ENCODE data around the gene SUCO. TPM values are rescaled to one million over a fixed set of nuclear protein-coding genes. Genes with fewer than 3 reads are reported as not detected.

The SUCO gene
- total RNA-seq, 4 donors from 2014 or later: 30.0 to 32.8 (median 30.7) TPM

DNA sequence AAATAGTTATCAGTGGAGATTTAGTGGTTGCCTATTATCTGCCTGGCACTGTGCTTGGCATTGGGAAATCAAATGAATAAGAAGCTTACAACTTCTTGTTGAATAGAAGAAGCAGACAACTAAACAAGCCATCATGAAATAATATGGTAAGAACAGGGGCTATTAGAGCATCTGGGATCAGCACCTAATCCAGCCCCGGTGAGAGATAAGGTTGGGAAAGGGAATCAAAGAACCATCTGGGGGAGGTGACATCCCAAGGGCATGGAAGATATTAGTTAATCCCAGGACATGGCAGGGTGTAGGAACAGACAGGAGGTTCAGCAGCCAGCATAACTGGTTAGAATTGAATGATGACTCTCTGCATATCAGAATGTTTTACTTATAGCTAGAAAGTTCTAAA, 36.3 kb upstream of the SUCO start:
- H3K4me3 ChIP-seq (ENCODE audit: low read depth, poor library complexity, severe bottlenecking): no peak overlapping the region
- WGBS, 2 donors: 32 to 39% methylated on average over 1 of the region's 1 CpG
- TF ChIP-seq POLR2A (IDR thresholded peaks at IDR 0.05): no peak
- intact Hi-C loops (cut with DNase I; ENCODE audit: low total_unique reads): no loop called here
- DNase-seq (ENCODE audit: low spot score in 2 of 2): no peak

- DNase-seq (ENCODE audit: low spot score in 2 of 2): peak in 1 of 2 donors; percentile 26
- WGBS, 2 donors: 26 to 32% methylated on average over 5 of the region's 5 CpGs
- TF ChIP-seq CTCF (IDR thresholded peaks at IDR 0.05): no peak
- TF ChIP-seq POLR2A (IDR thresholded peaks at IDR 0.05): no peak
- no peak overlapping the region for H3K4me3 ChIP-seq (ENCODE audit: low read depth, poor library complexity, severe bottlenecking)
- intact Hi-C loops (cut with DNase I; ENCODE audit: low total_unique reads): no loop called here
Measured at GRCh38 chr1:172497230-172497629, 35.7 kb upstream of the SUCO start.

DNA sequence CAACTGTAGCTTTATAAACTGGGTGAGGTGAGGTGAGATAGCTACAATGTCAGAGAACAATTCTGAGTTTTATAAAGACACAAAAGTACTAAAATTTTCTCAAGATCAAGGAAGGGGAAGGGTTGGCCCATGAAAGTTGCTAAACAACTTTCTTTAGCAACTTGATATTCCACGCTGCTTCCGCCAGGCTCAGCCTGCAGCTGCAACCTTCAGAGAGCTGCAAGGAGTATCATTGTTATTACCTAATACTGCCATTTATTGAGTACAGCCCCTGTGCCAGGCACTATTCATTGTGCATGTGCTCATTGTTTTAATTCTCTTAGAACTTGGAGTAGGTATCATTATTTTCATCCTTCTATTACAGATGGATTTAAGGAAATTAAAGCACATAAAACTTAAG, 34.1 kb upstream of the SUCO start:
- 40 to 51% methylated on average over 2 of the region's 2 CpGs for WGBS, 2 donors
- DNase-seq (ENCODE audit: low spot score in 2 of 2): no peak

DNA sequence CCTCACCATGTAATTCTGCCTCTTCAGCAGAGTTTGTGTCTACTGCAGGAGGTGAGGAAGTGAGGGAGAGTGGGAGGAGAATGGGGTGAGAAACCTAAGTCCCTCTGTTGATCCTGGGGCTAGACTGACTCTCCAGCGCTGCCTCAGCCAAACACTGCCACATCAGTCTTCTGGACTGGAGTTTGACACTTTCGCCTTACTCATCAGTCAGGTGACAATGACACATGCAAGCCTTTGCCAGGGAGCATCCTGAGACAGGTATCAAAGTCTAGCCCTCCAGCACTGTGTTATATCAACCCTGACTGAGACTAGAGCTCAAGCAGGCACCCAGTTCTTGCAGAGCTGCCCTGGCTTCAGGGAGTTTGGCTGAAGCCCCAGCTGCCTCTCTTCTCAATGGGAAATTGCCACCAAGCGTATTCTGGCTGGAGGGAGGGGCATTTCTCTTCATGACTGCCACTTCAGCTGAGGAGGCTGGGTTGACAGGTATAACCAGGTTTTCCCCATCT, 33.3 kb upstream of the SUCO start:
- intact Hi-C loops (cut with DNase I; ENCODE audit: low total_unique reads): no loop called here
- WGBS, 2 donors: 57% methylated on average over 3 of the region's 3 CpGs
- DNase-seq (ENCODE audit: low spot score in 2 of 2): peak; percentile 54 to 87
- H3K4me3 ChIP-seq (ENCODE audit: low read depth, poor library complexity, severe bottlenecking): no peak overlapping the region
- TF ChIP-seq POLR2A (IDR thresholded peaks at IDR 0.05) (no peak), CTCF (IDR thresholded peaks at IDR 0.05) (no peak)

More for the DNA sequence above, 34.1 kb upstream of the SUCO start:
- intact Hi-C loops (cut with DNase I; ENCODE audit: low total_unique reads): no loop called here
- H3K4me3 ChIP-seq (ENCODE audit: low read depth, poor library complexity, severe bottlenecking): no peak overlapping the region
- no peak for TF ChIP-seq POLR2A (IDR thresholded peaks at IDR 0.05)
- no peak for TF ChIP-seq CTCF (IDR thresholded peaks at IDR 0.05)

DNA sequence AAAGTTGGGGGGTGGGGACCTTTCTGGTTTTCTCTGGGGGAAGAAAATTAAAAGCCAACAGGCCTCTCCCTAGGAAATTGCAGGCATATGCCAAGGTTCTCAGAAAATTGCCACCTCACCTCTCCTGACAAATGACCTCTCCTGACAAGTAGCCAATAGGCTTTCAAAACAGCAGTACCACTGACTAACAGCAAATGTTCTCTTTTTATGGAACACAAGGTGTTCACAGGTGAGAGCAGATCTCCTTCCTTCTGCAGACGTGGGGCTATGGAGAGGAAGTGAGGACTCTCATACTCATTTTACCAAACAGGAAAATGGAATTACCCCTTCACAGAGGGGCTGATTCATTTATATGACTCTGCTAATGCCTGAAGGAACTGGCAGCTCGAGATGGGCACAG, 32.7 kb upstream of the SUCO start:
- H3K4me3 ChIP-seq (ENCODE audit: low read depth, poor library complexity, severe bottlenecking): no peak overlapping the region
- no peak for TF ChIP-seq POLR2A (IDR thresholded peaks at IDR 0.05)
- TF ChIP-seq CTCF (IDR thresholded peaks at IDR 0.05): no peak
- DNase-seq (ENCODE audit: low spot score in 2 of 2): no peak
- 21 to 33% methylated on average over 2 of the region's 2 CpGs for WGBS, 2 donors
- intact Hi-C loops (cut with DNase I; ENCODE audit: low total_unique reads): no loop called here

DNA sequence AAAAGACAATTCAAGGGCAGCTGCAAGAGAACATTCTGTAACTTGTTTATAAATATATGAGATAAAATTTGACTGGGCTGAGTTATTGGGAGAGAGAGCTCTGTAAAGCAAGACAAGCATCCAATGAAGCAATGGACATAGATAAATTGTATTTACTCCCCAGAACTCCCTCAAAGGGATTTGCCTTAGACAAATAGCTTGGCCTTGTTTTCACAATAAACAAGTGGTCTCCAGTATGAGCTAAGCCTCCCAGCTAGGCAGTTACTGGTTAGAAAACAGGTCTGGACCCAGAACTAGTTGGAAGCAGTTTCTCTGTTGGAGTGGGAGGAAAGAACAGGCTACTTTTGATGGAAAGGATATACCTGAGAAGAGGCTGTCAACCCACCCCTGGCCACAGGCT, 25.2 kb upstream of the SUCO start:
- H3K4me3 ChIP-seq (ENCODE audit: low read depth, poor library complexity, severe bottlenecking): no peak overlapping the region
- intact Hi-C loops (cut with DNase I; ENCODE audit: low total_unique reads): no loop called here
- no peak for DNase-seq (ENCODE audit: low spot score in 2 of 2)
- TF ChIP-seq POLR2A (IDR thresholded peaks at IDR 0.05) (no peak), CTCF (IDR thresholded peaks at IDR 0.05) (no peak)

Data from lower leg skin (tissue), 4 donors.